ENCODE results near the gene ITIH4.

- no peak for TF ChIP-seq CTCF (IDR thresholded peaks at IDR 0.05)
- no peak for TF ChIP-seq USF1 (CRISPR knock-in tag; IDR thresholded peaks at IDR 0.05)
- no peak for TF ChIP-seq ZNF121 (CRISPR knock-in tag; IDR thresholded peaks at IDR 0.05)
- no peak for TF ChIP-seq ZNF423 (CRISPR knock-in tag; IDR thresholded peaks at IDR 0.05)
- TF ChIP-seq AFF4 (CRISPR knock-in tag; IDR thresholded peaks at IDR 0.05; ENCODE audit: borderline replicate concordance) = no peak
- no peak for TF ChIP-seq E2F1 (CRISPR knock-in tag; IDR thresholded peaks at IDR 0.05)
- no peak for TF ChIP-seq ATF2 (CRISPR knock-in tag; IDR thresholded peaks at IDR 0.05; ENCODE audit: borderline replicate concordance, low read depth)
- no peak for TF ChIP-seq USF2 (CRISPR knock-in tag; IDR thresholded peaks at IDR 0.05)
- no peak for TF ChIP-seq SP1 (CRISPR knock-in tag; conservative IDR thresholded peaks at IDR 0.05)
- TF ChIP-seq FOXJ3 (CRISPR knock-in tag; IDR thresholded peaks at IDR 0.05; ENCODE audit: borderline replicate concordance) = no peak
- no peak for TF ChIP-seq IRF1 (CRISPR knock-in tag; IDR thresholded peaks at IDR 0.05)
- TF ChIP-seq SMAD4 (CRISPR knock-in tag; IDR thresholded peaks at IDR 0.05) = no peak
- TF ChIP-seq JUN (CRISPR knock-in tag; IDR thresholded peaks at IDR 0.05) = no peak
- TF ChIP-seq ZBTB21 (CRISPR knock-in tag; IDR thresholded peaks at IDR 0.05; ENCODE audit: borderline replicate concordance) = no peak
Observed at GRCh38 chr3:52791928-52792327, 38.5 kb downstream of the ITIH4 start.
